T-helper 1 cell (primary cell): ENCODE data around the gene INTS3.
A peak's percentile ranks its signal among the peaks of the same experiment; 100 is the strongest.
"Not testable (repeated sequence)": the region's sequence is repeated elsewhere in the genome, so short reads cannot be mapped to it uniquely, and the experiment has no call there.

Source experiments
- DNase-seq, 5 donors: peaks; one replicate each; pipeline ENCODE4 v3.0.0-alpha.2; 2012 to 2020

INTS3 gene

DNA sequence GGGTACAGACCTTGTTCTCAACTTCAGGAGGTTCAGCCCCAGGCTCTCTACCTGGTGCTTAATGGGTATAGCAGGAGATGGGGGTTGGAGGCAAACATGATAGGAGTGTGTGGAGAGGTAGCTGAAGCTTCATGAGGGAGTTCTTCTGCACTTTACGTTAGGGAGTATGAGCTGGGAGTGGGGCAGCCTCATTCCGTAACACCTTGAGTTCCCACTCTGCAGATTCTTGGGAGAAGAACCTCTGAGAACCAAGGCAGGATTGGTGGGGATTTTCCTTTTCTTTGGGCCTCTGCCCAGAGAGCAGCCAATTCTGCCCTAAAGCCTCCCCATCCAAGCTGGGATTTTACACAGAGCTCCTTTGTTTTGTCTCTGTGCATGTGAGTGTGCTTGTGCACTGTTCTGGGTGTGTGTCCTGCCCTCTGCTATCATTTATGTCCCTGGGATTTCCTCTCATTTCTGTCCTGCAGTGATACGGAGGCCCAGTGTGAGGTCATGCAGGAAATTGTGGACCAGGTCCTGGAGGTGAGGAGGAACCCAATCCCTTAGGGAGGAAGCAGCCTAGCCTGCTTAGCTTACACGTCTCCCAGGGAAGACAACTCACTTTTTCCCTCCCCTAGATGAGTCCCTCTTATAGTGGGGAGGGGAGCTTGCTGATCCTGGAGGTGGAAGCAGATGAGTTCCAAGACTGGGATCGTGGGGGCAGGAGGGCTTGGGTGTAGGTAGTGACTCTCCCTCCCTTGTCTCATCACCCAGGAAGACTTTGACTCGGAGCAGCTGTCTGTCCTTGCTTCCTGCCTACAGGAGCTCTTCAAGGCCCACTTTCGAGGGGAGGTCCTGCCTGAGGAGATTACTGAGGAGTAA, 35.7 kb downstream of the INTS3 start:
- no peak for DNase-seq

DNA sequence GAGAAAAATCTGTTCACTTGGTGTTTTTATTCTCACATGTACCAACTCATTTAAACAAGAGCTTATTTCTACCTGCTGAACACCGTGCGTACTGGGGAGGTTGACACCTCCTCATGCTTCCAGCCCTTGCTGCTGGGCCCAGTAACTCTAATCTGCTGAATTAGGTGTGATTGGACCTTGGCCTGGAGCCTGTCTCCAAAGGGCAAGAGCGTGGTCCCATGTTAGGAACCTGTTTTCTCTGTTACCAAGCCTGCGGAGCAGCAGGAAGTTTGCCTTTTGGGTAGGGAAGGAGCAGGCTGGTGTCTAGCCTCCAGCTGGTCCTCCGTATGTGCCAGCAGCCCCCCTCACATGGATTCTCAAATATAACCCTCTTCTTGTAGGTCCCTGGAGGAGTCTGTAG, 36.5 kb downstream of the INTS3 start:
- no peak for DNase-seq

DNA sequence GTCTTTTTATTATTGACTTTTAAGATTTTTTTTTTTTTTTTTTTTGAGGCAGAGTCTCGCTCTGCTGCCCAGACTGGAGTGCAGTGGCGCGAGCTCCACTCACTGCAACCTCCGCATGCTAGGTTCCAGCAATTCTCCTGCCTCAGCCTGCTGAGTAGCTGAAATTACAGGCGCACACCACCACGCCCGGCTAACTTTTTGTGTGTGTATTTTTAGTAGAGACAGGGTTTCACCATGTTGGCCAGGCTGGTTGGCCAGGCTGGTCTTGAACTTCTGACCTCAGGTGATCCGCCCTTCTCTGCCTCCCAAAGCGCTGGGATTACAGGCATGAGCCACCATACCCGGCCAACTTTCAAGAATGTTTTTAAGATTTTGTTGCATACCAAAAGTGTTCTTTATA, 38.8 kb downstream of the INTS3 start:
- DNase-seq = not testable (repeated sequence)

- DNase-seq = no peak
Observed at GRCh38 chr1:153767519-153767918, 39.7 kb downstream of the INTS3 start.

- no peak for DNase-seq
Observed at GRCh38 chr1:153768316-153769181, 40.7 kb downstream of the INTS3 start.

DNA sequence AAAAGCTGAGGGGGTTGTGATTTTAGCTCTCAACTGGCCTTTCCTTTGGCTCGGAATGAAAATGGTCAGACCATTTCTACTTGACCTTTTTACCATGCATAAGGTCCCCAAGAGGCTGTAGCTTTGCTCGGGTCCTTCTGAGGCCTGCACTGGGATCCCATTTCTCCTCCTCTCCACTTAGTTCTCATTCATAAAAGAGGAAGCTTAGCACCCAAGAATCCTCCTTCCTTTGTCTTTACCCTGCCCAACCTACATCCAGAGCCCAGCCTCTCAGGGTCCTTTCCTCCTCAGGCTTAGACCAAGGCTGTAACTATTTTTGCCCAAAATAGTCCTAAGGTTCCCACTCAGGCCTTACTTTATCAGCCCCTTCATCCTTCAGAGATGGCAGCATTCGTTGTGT, 41.4 kb downstream of the INTS3 start:
- no peak for DNase-seq

- no peak for DNase-seq
Observed at GRCh38 chr1:153770797-153771196, 42.9 kb downstream of the INTS3 start.

DNA sequence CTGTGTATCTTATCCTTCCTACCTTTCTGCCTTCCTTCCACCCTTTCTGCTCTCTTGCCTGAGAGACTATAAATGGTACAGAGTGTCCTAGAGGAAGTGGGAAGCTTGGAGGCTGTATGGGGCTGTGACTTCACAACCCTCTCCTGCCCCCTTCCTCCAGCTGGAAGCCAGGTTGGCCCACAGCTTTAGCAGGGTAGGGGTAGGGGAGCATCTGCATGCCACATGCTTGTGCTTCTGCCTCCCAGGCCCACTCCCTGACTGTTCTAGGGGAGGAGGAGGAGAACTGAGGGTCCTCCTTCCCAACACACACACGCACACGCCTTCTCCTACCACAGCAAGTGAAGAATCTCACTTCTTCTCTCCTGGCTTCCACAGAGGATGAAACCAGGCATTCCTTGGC, 43.4 kb downstream of the INTS3 start:
- no peak for DNase-seq

GRCh38 chr1:153771841-153772593, 44.2 kb downstream of the INTS3 start:
- DNase-seq = no peak

DNA sequence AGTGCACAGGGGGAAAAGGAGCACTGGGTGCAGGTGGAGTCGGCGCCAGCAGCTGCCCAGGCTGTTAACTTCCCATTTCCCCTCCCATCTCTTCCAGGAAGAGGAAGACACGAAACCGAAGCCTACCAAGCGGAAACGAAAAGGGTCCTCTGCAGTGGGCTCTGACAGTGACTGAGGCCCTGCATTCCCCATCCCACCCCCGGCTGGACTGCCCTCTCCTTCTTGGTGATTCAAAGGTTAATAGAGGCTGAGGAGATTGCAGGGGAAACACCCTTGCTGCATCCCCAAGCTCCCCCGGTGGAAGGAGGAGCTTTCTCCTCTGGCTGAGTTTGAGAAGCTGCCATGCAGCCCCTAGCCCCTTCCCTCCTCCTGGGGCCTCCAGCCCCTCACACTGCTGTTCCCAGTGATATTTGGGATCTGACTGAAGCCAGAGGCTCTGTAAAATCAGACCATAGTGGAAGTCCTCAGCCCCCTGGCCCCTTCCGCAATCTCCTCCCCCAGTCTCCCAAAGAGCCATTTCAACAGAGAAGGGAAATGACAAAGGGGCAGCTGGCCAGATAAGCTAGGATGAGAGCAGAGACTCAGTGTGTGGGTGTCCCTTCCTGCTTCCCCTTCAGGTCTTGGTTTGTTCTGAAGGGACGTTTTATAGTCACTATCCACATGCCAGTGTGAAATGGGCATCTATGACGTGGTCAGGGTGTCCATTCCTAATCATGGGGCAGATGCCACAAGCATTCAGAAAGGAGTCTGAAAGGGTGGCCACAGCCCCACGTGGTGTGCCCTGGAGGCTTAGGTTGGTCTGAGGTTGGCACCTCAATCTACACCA, 45.5 kb downstream of the INTS3 start:
- no peak for DNase-seq

GRCh38 chr1:153774026-153774595, 46.3 kb downstream of the INTS3 start:
- no peak for DNase-seq

GRCh38 chr1:153774780-153775457, 47.1 kb downstream of the INTS3 start, which contains the start of gene SLC27A3:
Gene SLC27A3, plus strand, starts transcription at chr1:153775407. Its CDS starts 91 bp downstream, at chr1:153775498.
- no peak for DNase-seq

DNA sequence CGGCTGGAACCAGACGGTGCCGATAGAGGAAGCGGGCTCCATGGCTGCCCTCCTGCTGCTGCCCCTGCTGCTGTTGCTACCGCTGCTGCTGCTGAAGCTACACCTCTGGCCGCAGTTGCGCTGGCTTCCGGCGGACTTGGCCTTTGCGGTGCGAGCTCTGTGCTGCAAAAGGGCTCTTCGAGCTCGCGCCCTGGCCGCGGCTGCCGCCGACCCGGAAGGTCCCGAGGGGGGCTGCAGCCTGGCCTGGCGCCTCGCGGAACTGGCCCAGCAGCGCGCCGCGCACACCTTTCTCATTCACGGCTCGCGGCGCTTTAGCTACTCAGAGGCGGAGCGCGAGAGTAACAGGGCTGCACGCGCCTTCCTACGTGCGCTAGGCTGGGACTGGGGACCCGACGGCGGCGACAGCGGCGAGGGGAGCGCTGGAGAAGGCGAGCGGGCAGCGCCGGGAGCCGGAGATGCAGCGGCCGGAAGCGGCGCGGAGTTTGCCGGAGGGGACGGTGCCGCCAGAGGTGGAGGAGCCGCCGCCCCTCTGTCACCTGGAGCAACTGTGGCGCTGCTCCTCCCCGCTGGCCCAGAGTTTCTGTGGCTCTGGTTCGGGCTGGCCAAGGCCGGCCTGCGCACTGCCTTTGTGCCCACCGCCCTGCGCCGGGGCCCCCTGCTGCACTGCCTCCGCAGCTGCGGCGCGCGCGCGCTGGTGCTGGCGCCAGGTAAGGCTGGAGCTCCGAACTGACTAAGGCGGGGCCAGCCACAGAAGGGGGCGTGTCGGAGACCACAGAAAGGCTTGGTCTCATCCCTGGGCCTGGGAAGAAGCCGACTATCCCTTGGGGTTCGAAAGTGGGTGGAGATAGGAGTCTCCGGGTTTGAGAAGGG, 47.8 kb downstream of the INTS3 start:
- peak; percentile 35 to 75 (median 53) for DNase-seq

DNA sequence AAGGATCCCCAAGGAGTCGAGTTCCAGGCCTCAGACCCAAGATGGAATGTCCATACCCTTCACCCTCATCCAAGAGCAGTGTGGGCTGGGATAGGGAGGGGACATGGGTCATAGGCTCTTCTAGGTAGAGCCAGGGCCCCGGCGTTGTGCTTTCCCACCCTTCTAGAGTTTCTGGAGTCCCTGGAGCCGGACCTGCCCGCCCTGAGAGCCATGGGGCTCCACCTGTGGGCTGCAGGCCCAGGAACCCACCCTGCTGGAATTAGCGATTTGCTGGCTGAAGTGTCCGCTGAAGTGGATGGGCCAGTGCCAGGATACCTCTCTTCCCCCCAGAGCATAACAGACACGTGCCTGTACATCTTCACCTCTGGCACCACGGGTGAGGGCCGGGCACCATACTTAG, 48.5 kb downstream of the INTS3 start:
- no peak for DNase-seq

- DNase-seq = no peak
Observed at GRCh38 chr1:153776845-153777370, 49.1 kb downstream of the INTS3 start.

DNA sequence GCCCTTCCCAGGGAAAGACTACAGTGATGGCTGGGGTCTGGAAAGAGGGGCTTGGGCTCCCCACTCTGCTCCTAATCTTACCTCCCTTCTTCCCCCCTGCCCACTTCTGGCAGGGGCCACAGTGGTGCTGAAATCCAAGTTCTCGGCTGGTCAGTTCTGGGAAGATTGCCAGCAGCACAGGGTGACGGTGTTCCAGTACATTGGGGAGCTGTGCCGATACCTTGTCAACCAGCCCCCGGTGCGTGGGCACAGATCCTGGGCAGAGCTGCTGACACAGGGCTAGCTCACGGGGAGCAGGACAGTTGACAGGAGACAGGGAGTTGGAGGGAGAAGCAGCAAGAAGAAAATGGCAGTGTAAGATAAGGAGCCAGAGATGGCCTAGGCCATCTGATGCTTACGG, 49.8 kb downstream of the INTS3 start:
- DNase-seq = no peak

- no peak for DNase-seq
Observed at GRCh38 chr1:153778051-153778823, 50.4 kb downstream of the INTS3 start.

DNA sequence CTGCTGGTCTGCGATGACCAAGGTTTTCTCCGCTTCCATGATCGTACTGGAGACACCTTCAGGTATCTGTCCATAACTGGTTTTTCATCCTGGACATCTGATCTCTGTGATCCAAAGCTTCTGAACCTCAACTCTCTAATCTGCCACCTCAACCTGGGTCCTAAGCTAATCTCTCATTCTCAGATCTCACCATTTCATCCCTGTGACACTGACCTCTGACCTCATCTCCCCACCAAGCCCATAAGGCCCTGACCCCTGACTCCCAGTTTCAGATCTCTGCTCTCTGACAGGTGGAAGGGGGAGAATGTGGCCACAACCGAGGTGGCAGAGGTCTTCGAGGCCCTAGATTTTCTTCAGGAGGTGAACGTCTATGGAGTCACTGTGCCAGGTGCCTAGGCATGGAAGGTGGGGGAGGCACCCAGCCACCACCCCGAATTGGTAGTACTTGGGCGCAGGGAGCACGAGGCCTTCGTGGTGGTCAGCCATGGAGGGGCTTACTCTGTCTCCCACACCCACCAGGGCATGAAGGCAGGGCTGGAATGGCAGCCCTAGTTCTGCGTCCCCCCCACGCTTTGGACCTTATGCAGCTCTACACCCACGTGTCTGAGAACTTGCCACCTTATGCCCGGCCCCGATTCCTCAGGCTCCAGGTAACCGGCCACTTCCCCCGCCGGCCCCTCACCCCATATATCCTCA, 51.1 kb downstream of the INTS3 start:
- no peak for DNase-seq
